HFF-Myc (cell line): ENCODE measurements around the gene MANF.
A peak's percentile ranks its signal among the peaks of the same experiment; 100 is the strongest.

Experiments
- DNase-seq: peaks from one replicate; pipeline ENCODE4 v3.0.0-alpha.2; 2011; ENCODE audit warnings: low read depth; ENCODE audit errors: extremely low read depth
- H3K4me3 ChIP-seq: replicated peaks from 2 replicates; pipeline ENCODE4 v1.5.1; 2011; ENCODE audit warnings: low read depth, mild to moderate bottlenecking, control low read depth, low read length
- TF ChIP-seq, protein P1 (sequence below): IDR thresholded peaks from 2 replicates; pipeline ENCODE4 v1.5.1; 2012; ENCODE audit warnings: mild to moderate bottlenecking, low read depth, low read length, control low read depth; ENCODE audit errors: missing control alignments

MANF gene

DNA sequence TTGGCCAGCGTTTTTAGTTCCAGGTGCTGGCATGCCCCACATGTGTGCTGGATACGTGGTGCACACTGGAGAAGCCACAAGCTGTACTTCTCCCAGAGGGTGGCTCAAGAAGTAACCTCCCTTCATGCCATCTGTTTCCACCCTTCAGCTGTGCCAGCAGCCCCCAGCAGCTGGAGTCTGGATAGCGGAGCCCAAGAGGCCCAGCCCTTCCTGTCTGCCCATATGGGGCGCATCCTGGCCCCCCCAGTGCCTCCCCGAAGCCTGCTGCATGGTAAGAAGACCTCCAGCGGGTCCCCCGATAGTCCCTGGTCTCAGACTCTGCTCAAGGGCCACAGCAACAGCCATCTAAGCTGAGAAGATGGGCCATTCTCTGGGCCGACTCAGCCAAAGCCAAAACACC is 5.8 kb upstream of the MANF start:
- TF ChIP-seq, protein P1, sequence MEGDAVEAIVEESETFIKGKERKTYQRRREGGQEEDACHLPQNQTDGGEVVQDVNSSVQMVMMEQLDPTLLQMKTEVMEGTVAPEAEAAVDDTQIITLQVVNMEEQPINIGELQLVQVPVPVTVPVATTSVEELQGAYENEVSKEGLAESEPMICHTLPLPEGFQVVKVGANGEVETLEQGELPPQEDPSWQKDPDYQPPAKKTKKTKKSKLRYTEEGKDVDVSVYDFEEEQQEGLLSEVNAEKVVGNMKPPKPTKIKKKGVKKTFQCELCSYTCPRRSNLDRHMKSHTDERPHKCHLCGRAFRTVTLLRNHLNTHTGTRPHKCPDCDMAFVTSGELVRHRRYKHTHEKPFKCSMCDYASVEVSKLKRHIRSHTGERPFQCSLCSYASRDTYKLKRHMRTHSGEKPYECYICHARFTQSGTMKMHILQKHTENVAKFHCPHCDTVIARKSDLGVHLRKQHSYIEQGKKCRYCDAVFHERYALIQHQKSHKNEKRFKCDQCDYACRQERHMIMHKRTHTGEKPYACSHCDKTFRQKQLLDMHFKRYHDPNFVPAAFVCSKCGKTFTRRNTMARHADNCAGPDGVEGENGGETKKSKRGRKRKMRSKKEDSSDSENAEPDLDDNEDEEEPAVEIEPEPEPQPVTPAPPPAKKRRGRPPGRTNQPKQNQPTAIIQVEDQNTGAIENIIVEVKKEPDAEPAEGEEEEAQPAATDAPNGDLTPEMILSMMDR: no peak
- H3K4me3 ChIP-seq: no peak overlapping the region
- DNase-seq: no peak

DNA sequence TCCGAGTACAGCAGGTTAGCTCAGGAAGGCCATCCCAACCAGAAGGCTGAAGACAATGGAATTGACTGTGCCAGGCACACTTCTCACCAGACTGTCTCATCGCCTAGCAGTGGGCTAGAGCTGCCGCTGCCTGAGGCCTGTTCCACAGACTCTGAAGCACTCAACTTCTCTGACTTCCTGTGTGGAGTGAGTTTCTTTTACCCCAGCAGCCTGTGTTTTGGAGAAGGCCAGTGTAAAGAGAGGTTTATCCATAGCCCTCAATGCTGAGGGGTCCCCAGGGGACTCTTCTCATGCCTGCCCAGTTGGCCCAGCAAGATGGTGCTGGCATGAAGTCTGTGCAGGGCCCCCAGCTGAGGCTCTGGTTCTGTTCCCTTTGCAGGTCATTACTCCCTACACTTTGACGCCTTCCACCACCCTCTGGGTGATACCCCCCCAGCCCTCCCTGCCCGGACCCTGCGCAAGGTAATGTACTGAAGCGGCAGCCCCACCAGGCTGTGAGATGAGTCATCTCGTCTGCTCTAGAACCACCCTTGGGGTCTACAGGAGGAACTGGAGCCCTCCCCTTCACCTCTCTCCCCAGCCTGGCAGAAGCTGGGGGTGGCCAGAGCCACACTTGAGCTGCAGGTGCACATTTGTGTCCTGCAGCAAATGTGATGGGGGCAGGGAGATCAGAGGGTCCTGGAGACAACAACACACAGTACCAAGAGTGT is 5.2 kb upstream of the MANF start:
- no peak for DNase-seq
- TF ChIP-seq, protein P1: no peak
- H3K4me3 ChIP-seq: no peak overlapping the region

DNA sequence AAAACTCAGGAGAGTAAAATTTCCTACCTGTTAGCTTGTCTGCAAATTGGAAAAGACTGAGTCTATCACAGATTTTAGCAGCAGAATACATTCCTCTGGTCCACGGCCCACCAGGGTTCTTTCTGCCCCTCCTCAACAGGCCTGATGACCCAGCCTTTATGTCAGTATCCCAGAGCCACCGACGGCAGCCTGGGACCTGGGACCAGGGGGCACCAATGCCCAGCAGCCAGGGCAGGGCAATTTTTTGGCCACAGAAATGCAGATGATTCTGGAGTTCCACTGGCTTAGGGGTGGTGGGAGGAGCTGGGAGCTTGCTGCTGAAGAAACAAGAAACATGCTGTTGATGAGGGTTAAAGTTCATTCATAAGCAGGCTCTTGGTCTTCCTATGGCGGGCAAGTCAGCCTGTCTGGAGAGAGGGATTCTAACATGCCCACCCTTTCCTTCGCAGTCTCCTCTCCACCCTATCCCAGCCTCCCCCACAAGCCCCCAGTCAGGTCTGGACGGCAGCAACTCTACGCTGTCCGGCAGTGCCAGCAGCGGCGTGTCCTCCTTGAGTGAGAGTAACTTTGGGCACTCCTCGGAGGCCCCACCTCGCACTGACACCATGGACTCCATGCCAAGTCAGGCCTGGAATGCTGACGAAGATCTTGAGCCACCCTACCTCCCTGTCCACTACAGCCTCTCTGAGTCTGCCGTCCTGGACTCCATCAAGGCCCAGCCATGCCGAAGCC is 4.3 kb upstream of the MANF start:
- TF ChIP-seq, protein P1: no peak
- H3K4me3 ChIP-seq: no peak overlapping the region
- no peak for DNase-seq

DNA sequence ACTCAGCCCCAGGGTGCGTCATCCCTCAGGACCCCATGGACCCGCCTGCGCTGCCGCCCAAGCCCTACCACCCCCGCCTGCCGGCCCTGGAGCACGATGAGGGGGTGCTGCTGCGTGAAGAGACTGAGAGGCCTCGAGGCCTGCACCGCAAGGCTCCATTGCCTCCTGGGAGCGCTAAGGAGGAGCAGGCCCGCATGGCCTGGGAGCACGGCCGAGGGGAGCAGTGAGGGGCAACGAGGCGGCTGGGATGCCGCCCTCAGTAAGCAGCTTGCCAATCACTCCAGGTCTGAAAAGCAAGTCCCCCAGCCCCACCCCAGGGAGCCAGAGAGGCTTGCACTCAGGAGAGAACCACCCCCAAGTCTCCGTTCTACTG is 3.8 kb upstream of the MANF start:
- DNase-seq: no peak
- TF ChIP-seq, protein P1: no peak

DNA sequence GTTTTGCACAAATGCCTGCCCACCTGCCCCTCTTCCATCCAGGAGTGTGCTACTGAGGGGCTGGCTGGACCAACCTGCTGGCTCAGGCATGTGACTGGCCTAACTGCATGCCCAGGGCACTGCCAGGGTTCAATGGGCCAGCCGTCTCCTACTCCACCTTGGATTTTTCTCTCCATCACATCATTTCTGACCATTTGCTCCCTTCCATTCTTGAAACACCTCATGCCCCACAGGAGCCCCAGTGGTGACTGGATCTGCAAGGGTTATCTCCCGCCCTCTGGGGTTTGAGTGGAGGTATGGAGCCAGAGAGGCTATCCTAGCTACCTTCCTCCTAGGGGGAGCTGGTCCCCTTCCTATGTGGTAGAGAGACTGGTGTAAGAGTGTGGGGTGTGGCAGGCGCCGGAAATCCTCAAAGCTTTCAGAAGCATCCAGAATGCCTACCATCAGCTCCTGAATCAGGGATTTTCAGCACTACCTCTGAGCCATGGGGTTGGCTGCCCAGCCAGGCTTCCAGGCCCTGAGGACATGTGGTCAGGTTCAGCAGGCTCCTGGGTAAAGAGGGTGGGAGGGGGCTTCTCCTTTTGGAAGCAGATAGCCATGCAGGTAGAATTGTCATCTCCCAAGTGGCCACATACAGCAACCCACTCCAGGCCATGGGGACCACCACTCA is 2.9 kb upstream of the MANF start:
- TF ChIP-seq, protein P1: no peak
- no peak for DNase-seq
- no peak overlapping the region for H3K4me3 ChIP-seq

More for the DNA sequence above, 3.8 kb upstream of the MANF start:
- no peak overlapping the region for H3K4me3 ChIP-seq

DNA sequence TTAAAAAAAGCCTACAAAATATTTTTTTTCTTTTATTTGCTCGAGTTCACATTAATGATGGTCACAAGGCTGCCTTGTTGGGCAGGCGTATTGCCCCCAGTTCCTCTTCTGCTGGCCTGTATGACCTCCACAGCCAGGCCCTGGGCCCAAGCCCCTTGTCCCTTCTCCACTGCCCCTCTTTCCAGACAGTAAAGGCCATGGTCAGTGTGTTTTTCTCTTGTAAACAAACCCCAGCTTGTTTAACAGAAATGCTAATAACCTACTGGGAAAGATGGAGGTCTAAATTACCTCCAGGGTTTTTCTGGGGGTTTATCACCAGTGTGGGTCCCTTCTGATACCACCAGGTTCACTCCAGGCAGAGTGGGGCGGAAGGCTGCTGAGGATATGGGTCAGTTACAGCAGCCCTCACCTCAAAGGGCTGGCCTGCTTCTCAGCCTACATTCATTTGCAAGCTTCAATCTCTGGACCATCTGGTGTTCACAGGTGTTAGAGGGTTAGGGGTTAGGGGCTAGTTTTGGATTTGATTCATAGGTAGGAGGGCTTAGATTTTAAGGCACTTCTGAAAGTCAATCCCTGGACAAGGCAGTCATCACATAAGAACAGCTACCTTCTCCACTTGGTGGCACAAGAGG is 2.0 kb upstream of the MANF start:
- TF ChIP-seq, protein P1: no peak
- no peak for DNase-seq
- peak overlapping the region; percentile 97 for H3K4me3 ChIP-seq
